Type B pancreatic cell (in vitro differentiated cells): ENCODE data around the gene PDE3B. TPM values are rescaled to one million over a fixed set of nuclear protein-coding genes. Genes with fewer than 3 reads are reported as not detected.
"Not testable (repeated sequence)": the region's sequence is repeated elsewhere in the genome, so short reads cannot be mapped to it uniquely, and the experiment has no call there.

Experiments
- DNase-seq: peaks from one replicate; pipeline ENCODE4 v3.0.0; 2021; ENCODE audit warnings: mixed read lengths; ENCODE audit not compliant: unreplicated experiment; ENCODE audit errors: extremely low spot score
- H3K27ac Mint-ChIP-seq: 2 replicates; pipeline ENCODE4 v1.8.0; 2021; ENCODE audit warnings: mild to moderate bottlenecking, mixed read lengths
- H3K27me3 Mint-ChIP-seq: 2 replicates; pipeline ENCODE4 v1.8.0; 2021; ENCODE audit warnings: mixed read lengths
- H3K36me3 Mint-ChIP-seq: 2 replicates; pipeline ENCODE4 v1.8.0; 2021; ENCODE audit warnings: mixed read lengths
- H3K4me1 Mint-ChIP-seq: one replicate; pipeline ENCODE4 v1.8.0; 2021; ENCODE audit warnings: mixed read lengths; ENCODE audit not compliant: unreplicated experiment
- H3K4me3 Mint-ChIP-seq: 2 replicates; pipeline ENCODE4 v1.8.0; 2021; ENCODE audit warnings: mild to moderate bottlenecking, mixed read lengths
- H3K9me3 Mint-ChIP-seq: 2 replicates; pipeline ENCODE4 v1.8.0; 2021; ENCODE audit warnings: mixed read lengths
- CTCF ChIP-seq: fragments of 200-600 bp; sonication (generic); conservative IDR thresholded peaks from 2 replicates; pipeline ENCODE4 v1.5.0; 2021; ENCODE audit warnings: antibody characterized with exemption, mild to moderate bottlenecking
- total RNA-seq: library from RNA; stranded (reverse); gene quantifications from 2 replicates; pipeline ENCODE4 v1.2.1, GENCODE V29; 2021; ENCODE audit warnings: low replicate concordance

Gene PDE3B
- total RNA-seq, 1 donor from 2014 or later = 16.6 TPM

- no peak for TF ChIP-seq CTCF
- no peaks in the 10 kb centered on the region for H3K27me3 Mint-ChIP-seq
- no peak overlapping the region for H3K4me3 Mint-ChIP-seq
- no peaks in the 10 kb centered on the region for H3K9me3 Mint-ChIP-seq
- H3K4me1 Mint-ChIP-seq = peaks cover 8% of the 10 kb centered on the region
- no peak overlapping the region for H3K27ac Mint-ChIP-seq
- DNase-seq = no peak
- no peaks in the 10 kb centered on the region for H3K36me3 Mint-ChIP-seq
Measured at GRCh38 chr11:14673824-14674405, 30.3 kb downstream of the PDE3B start.

GRCh38 chr11:14676068-14676467, 32.5 kb downstream of the PDE3B start:
- TF ChIP-seq CTCF = no peak
- peaks cover 6% of the 10 kb centered on the region for H3K9me3 Mint-ChIP-seq
- no peak for DNase-seq
- H3K36me3 Mint-ChIP-seq = peaks cover 5% of the 10 kb centered on the region
- H3K4me1 Mint-ChIP-seq = no peaks in the 10 kb centered on the region
- H3K4me3 Mint-ChIP-seq = no peak overlapping the region
- no peaks in the 10 kb centered on the region for H3K27me3 Mint-ChIP-seq
- H3K27ac Mint-ChIP-seq = no peak overlapping the region

- H3K4me3 Mint-ChIP-seq = no peak overlapping the region
- peaks cover 5% of the 10 kb centered on the region for H3K36me3 Mint-ChIP-seq
- no peaks in the 10 kb centered on the region for H3K27me3 Mint-ChIP-seq
- no peak for DNase-seq
- no peak overlapping the region for H3K27ac Mint-ChIP-seq
- H3K4me1 Mint-ChIP-seq = no peaks in the 10 kb centered on the region
- no peak for TF ChIP-seq CTCF
- H3K9me3 Mint-ChIP-seq = peaks cover 6% of the 10 kb centered on the region
Measured at GRCh38 chr11:14677146-14677545, 33.5 kb downstream of the PDE3B start.

DNA sequence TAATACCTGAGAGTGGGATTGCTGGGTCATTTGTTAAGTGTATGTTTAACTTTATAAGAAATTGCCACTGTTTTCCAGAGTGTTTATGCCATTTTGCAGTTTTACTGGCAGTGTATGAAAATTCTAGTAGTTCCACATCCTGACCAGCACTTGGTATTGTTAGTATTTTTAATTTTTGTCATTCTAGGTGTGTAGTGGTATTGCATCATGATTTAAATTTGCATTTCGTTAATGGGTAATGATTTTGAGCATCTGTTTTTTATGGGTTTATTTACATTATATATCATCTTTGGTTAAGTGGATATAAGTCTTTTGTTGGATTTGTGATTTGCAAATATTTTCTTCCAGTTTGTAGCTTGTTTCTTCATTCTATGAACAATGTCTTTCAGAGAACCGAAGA, 34.7 kb downstream of the PDE3B start:
- Mint-ChIP-seq H3K27me3 (no peaks in the 10 kb centered on the region), H3K36me3 (peaks cover 5% of the 10 kb centered on the region), H3K9me3 (peaks cover 6% of the 10 kb centered on the region), H3K27ac (no peak overlapping the region), H3K4me3 (no peak overlapping the region), H3K4me1 (no peaks in the 10 kb centered on the region)
- no peak for TF ChIP-seq CTCF
- DNase-seq = no peak

DNA sequence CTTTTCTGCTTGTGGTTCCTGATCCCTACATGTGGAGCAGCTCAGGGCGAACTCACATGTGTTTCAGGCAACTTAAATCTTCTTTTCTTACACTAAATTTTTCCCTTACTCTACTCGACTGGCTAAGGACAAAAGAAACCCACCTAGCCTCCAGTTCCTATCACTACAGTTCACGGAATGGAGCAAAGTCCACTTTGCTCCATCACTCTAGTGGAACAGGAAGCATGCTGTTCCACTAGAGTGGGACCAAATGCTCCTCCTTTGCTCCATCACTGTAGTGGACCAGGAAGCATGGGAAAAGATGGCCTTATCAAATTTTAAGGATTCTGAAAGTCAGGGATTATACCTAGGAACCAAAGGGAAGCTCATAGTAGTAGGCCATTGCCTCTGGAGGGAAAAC, 36.1 kb downstream of the PDE3B start:
- Mint-ChIP-seq H3K36me3 (peaks cover 9% of the 10 kb centered on the region), H3K9me3 (peaks cover 14% of the 10 kb centered on the region)

GRCh38 chr11:14684234-14684915, 40.8 kb downstream of the PDE3B start:
- H3K9me3 Mint-ChIP-seq = peaks cover 12% of the 10 kb centered on the region
- H3K4me1 Mint-ChIP-seq = not testable (repeated sequence)

More for the DNA sequence above, 36.1 kb downstream of the PDE3B start:
- H3K4me1 Mint-ChIP-seq = no peaks in the 10 kb centered on the region
- no peak for DNase-seq
- H3K4me3 Mint-ChIP-seq = no peak overlapping the region
- no peak for TF ChIP-seq CTCF
- H3K27me3 Mint-ChIP-seq = no peaks in the 10 kb centered on the region
- H3K27ac Mint-ChIP-seq = no peak overlapping the region

More at GRCh38 chr11:14684234-14684915, 40.8 kb downstream of the PDE3B start:
- H3K27me3 Mint-ChIP-seq, H3K27ac Mint-ChIP-seq, DNase-seq, H3K36me3 Mint-ChIP-seq, H3K4me3 Mint-ChIP-seq: not testable (repeated sequence)
